ENCODE measurements around the gene HMGCS2.
"Not testable (repeated sequence)": the region's sequence is repeated elsewhere in the genome, so short reads cannot be mapped to it uniquely, and the experiment has no call there.

Gene HMGCS2

DNA sequence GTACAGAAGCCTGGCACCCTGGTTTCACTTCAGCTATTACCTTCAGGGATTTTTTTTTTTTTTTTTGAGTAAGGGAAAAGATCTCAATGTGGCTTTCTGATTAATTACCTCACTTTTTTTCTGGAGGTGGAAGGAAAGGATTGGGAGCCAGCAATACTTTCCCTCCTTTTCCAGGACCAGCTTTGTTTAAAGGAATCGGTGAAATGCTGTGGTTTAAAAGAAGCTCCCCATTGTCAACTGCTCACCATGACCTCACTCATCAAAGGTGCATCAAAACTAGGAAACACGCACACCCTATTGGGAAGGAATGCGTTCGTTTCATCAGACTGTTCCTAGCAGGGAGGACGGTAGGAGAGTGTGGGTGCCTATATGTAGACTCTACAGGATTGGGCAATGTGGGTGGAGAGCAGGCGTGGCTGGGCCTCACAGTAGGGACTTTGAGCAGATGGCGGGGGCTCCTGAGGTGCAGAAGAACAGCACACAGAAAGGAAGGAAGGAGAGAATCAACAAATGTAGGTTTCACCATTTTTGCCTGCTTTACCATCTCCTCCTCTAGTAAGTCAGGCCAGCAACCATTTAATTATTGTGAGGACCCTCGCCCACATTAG, 44.0 kb downstream of the HMGCS2 start:
- no peak for DNase-seq

DNA sequence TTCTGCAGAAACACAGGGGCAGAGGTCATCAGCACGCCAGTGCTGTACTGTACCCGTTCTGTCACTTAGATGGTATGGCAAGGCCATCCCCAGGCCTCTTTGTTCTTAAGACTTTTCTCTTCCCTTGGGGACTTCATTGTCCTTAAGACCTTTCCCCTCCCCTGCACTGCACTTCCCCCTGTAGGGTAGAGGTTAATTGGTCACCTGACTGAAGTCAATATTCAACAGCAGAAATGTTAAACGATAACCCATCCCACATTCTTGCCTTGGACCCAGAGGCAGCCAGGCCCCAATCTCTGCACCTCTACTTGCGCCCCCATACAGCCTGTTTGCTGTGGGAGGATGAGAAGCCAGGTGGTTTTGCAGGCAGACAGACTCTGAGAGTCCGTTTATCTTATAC, 46.8 kb downstream of the HMGCS2 start:
- DNase-seq, result no peak

DNA sequence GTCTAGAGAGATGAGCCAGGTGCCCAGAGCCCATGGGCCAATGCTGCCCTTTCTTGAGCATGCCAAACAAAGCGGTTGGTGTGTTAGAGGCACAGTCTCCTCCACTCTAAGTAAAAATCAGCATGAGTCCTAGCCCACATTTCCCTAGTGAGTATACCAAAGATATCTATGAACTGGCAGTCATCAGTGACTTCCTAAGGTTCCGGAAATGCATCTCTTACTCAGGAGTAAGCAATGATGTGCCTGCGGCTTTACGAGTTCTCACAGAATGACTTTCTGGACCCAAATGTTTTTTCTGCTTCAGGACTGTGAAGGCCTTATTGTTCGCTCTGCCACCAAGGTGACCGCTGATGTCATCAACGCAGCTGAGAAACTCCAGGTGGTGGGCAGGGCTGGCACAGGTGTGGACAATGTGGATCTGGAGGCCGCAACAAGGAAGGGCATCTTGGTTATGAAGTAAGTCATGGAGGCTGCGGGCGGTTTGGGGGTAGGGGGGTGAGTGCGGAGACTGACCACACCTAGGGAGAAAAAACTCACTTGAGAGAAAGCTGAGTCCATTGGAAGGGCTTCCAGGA, 47.8 kb downstream of the HMGCS2 start:
- DNase-seq, result no peak

DNA sequence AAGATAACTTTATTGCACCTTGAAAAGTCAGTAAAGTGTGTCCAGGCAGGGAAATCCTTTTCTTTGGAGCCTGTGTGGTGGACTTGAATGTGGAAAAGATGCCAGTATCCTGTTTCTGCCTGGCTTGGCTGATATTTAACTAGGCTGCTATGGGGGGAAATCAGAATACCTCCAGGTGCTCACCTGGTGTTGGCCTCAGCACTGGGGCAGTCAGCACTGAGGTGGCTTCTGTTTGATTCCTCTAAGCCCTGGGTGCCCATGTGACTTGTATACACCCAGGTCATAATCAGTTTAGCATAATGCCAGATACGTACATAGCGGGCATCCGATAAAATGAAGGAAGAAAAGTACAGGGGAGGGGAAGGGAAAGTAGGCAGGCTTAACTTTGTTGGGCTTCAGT, 49.7 kb downstream of the HMGCS2 start:
- DNase-seq, result no peak

- DNase-seq, result no peak
Observed at GRCh38 chr1:119718409-119718808, 50.3 kb downstream of the HMGCS2 start.

GRCh38 chr1:119715542-119715941, 53.2 kb downstream of the HMGCS2 start:
- DNase-seq, result no peak

- no peak for DNase-seq
Observed at GRCh38 chr1:119714583-119714982, 54.1 kb downstream of the HMGCS2 start.

DNA sequence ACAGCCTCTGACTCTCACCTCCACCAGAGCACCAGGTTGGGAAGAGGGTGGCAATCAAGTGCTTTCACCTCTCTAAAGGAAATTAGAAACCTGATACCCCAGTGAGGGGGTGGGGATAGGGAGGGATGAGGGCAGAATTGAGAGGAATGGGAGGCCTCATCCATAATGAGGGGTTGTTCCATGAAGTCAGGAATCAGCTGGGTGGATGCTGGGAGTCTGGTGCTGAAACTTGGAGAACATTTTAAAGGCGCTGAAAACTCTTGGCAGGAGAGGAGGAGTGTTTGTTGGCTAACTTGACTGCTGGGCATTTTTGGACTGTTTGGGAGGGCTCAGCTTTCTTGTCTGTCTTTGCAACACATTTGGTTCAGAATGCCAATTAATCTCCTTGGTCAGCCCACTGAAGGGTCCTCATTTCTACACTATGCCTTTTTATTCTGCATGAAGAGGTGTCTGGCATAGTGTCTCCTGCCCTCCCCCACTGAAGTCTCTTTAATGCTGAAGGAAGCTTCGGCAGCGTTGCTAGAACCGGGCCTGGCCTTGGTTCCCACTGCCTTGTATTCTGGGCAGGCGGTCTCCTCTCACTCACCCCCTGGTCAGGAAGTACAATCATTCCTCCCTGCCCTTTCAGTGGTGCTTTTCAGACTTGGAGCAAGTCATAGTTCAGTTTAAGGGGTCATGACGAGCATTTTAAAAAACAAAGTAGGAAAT, 54.8 kb downstream of the HMGCS2 start:
- DNase-seq, result no peak

DNA sequence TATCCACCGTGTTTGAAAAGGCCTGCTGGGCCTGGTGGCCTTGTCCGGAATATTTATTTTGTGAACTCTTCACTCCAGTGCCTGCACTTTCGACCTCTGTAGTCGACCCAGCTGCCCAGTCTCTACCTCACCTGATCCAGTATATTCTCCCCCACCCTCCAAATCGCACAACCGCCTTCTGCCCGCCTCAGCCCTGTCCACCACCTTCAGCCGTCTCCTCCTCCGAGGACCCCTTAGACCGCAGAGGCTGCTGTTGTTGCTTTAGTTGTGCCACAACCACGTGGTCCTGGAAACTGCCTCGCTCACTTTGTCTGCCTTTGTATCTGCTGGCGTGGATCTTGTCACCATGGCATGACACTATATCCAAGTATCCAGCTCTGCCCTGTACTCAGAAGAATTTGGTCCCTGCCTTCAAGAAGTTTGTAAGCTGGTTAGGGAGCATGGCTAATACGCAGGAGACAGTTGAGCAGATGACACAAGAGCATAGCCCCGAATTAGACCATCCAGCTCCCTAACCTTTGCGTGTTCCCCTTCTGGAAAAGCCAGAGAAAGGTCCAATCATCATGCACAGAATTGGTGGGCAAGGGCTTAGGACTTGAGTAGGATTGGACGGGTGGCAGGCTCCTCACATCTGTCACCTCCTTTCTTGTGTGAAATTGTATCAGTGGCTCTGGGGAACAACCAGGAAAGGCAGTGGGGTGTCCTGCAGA, 55.5 kb downstream of the HMGCS2 start:
- no peak for DNase-seq

GRCh38 chr1:119712342-119713038, 56.2 kb downstream of the HMGCS2 start:
- peak; percentile 2 for DNase-seq

GRCh38 chr1:119711804-119712341, 56.8 kb downstream of the HMGCS2 start, which contains the start of gene PHGDH:
TSS of gene PHGDH (plus strand) at chr1:119711934. CDS start at chr1:119712023, 89 bp downstream.
- peak; percentile 11 for DNase-seq

- DNase-seq, result not testable (repeated sequence)
Observed at GRCh38 chr1:119711356-119711803, 57.3 kb downstream of the HMGCS2 start.

GRCh38 chr1:119706599-119706998, 62.1 kb downstream of the HMGCS2 start:
- DNase-seq, result not testable (repeated sequence)

DNA sequence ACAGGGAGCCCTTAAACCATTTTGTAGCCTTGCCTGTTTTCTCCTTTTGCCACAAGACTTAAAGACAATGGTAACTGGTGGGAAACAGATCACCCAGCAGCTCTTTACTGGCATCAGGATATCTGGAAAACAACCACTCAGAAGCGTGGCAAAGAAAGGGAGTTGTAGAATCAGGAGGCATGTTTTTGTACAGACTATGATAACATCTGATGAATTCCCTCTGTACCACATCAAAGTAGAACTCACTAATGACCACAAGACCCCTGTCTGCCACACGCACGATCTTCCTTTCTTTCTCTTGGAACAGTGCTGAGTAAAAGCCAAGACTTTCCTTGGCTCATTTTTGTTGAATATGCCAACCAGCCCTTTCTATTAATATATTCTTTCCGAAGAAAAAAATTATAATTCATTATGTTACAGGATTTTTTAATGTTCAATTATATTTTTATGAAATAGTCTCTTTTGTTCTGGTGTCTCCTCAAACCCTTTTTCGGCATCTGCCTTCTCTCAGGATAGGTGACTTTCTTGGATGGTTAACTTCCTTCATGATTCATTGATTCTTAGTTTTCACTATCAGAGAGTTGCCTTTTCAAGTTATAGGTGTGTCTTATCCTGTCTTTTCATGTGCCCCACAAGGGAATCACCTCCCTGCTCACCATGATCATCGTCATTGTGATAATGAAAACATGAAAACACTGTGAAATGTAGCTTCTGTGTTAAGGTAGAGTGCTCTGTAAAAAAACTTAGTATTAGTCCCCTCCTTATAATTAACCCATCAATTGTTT, 64.8 kb downstream of the HMGCS2 start:
- no peak for DNase-seq

- no peak for DNase-seq
Observed at GRCh38 chr1:119702384-119702783, 66.3 kb downstream of the HMGCS2 start.

GRCh38 chr1:119701659-119702058, 67.0 kb downstream of the HMGCS2 start:
- no peak for DNase-seq

- no peak for DNase-seq
Observed at GRCh38 chr1:119700326-119700725, 68.4 kb downstream of the HMGCS2 start.
